GM19397 (cell line): Measurements from ENCODE around the gene GRIN3B.

Experiments used
- ATAC-seq: cut with Tn5 transposase; IDR thresholded peaks from one replicate; pipeline ENCODE4 v1.9.1; 2021; ENCODE audit warnings: mild to moderate bottlenecking, moderate library complexity; ENCODE audit not compliant: unreplicated experiment

The GRIN3B gene

GRCh38 chr19:1040476-1041271 lies 40.5 kb downstream of the GRIN3B start:
- peak; percentile 45 for ATAC-seq

GRCh38 chr19:1041272-1041834 lies 41.1 kb downstream of the GRIN3B start:
- no peak for ATAC-seq

GRCh38 chr19:1041835-1042685 lies 41.8 kb downstream of the GRIN3B start:
- ATAC-seq, result no peak

- no peak for ATAC-seq
Observed at GRCh38 chr19:1042689-1043511, 42.7 kb downstream of the GRIN3B start.

- no peak for ATAC-seq
Observed at GRCh38 chr19:1045247-1045603, 45.0 kb downstream of the GRIN3B start.

- ATAC-seq, result no peak
Observed at GRCh38 chr19:1046117-1046626, 46.0 kb downstream of the GRIN3B start.

- no peak for ATAC-seq
Observed at GRCh38 chr19:1046836-1047695, 46.8 kb downstream of the GRIN3B start.

GRCh38 chr19:1047696-1048147 lies 47.5 kb downstream of the GRIN3B start:
- no peak for ATAC-seq

- no peak for ATAC-seq
Observed at GRCh38 chr19:1049106-1049505, 48.9 kb downstream of the GRIN3B start.

- ATAC-seq, result no peak
Observed at GRCh38 chr19:1049800-1050199, 49.6 kb downstream of the GRIN3B start.

GRCh38 chr19:1050989-1051788 lies 51.0 kb downstream of the GRIN3B start:
- ATAC-seq, result no peak

- ATAC-seq, result no peak
Observed at GRCh38 chr19:1051791-1052190, 51.6 kb downstream of the GRIN3B start.

- ATAC-seq, result no peak
Observed at GRCh38 chr19:1052349-1052975, 52.2 kb downstream of the GRIN3B start.

- ATAC-seq, result no peak
Observed at GRCh38 chr19:1053176-1054101, 53.2 kb downstream of the GRIN3B start.

GRCh38 chr19:1054102-1055027 lies 54.1 kb downstream of the GRIN3B start:
- ATAC-seq, result no peak

- ATAC-seq, result no peak
Observed at GRCh38 chr19:1055028-1055425, 54.8 kb downstream of the GRIN3B start.
